Neural crest cell (in vitro differentiated cells): ENCODE results near the gene CORO7. TPM values are rescaled to one million over a fixed set of nuclear protein-coding genes. Genes with fewer than 3 reads are reported as not detected.
A peak's percentile ranks its signal among the peaks of the same experiment; 100 is the strongest.

ENCODE experiments used
- DNase-seq: peaks from one replicate; pipeline ENCODE4 v3.0.0; 2021; ENCODE audit warnings: low read depth, mixed read lengths, low spot score
- H3K27ac Mint-ChIP-seq: one replicate; pipeline ENCODE4 v1.8.0; 2021; ENCODE audit warnings: mild to moderate bottlenecking, mixed read lengths; ENCODE audit not compliant: unreplicated experiment
- H3K27me3 Mint-ChIP-seq: 2 replicates; pipeline ENCODE4 v1.8.0; 2021; ENCODE audit warnings: low read depth, mild to moderate bottlenecking, mixed read lengths
- H3K36me3 Mint-ChIP-seq: 2 replicates; pipeline ENCODE4 v1.8.0; 2021; ENCODE audit warnings: low read depth, mild to moderate bottlenecking, mixed read lengths
- H3K4me1 Mint-ChIP-seq: 2 replicates; pipeline ENCODE4 v1.8.0; 2021; ENCODE audit warnings: mixed read lengths
- H3K4me3 Mint-ChIP-seq: one replicate; pipeline ENCODE4 v1.8.0; 2021; ENCODE audit warnings: mild to moderate bottlenecking, mixed read lengths
- H3K9me3 Mint-ChIP-seq: 2 replicates; pipeline ENCODE4 v1.8.0; 2021; ENCODE audit warnings: mixed read lengths
- total RNA-seq: library from RNA; stranded (reverse); gene quantifications from 2 replicates; pipeline ENCODE4 v1.2.1, GENCODE V29; 2021
- TF ChIP-seq, protein P1 (sequence below): fragments of 200-600 bp; sonication (generic); conservative IDR thresholded peaks from 2 replicates; pipeline ENCODE4 v1.5.0; 2021; ENCODE audit warnings: antibody characterized with exemption, mild to moderate bottlenecking

The CORO7 gene
- total RNA-seq, 1 donor from 2014 or later = 43.2 TPM

DNA sequence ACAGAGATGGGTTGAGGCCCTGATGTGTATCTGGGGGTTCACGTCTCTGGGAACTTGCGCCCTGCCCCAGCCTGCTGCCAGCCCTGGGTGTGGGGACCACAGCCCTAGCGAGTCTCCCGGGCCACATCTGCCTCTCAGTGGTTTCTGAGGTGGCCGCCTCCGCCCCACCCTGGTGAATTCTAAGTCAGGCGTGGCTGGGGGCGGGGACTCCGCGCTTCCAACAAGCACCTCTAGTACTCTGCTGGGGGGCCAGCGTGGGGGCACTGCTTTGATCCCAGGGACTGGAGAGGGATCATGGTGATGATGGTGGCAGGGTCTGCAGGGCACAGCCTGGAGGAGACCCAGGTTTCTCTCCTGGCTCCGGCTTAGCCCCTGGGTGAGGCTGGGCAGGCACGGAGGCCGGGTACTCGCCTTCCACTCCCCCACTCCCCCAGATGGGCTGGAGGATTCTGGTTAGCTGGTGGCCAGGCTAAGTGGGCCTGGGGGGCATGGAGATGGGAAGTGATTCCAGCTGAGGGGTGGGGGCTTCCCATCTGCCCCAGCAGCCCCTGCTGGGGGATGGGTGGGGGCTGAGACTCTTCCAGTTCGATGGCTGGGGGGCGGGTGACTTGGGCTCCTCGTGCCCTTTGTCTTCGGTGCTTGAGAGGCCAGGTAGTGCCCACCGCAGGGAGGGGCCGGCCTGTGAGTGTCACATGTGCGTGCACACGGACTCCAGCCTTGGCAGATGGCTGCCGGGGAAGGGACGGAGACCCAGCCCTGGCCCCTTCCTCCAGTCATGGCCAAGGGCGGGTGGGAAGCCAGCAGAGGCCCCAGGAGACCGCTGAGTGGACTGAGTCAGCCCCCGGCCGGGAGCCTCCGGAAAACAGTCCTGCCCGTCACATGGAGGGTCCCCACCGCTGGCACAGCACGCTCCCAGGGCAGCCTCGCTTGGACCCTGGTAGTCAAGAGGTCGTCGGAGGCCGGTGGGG is 96.7 kb downstream of the CORO7 start:
- Mint-ChIP-seq H3K36me3 (no peaks in the 10 kb centered on the region), H3K9me3 (no peaks in the 10 kb centered on the region), H3K4me3 (peak overlapping the region; percentile 76), H3K27me3 (peaks cover 2% of the 10 kb centered on the region), H3K4me1 (peaks cover 21% of the 10 kb centered on the region), H3K27ac (no peak overlapping the region)
- TF ChIP-seq, protein P1, sequence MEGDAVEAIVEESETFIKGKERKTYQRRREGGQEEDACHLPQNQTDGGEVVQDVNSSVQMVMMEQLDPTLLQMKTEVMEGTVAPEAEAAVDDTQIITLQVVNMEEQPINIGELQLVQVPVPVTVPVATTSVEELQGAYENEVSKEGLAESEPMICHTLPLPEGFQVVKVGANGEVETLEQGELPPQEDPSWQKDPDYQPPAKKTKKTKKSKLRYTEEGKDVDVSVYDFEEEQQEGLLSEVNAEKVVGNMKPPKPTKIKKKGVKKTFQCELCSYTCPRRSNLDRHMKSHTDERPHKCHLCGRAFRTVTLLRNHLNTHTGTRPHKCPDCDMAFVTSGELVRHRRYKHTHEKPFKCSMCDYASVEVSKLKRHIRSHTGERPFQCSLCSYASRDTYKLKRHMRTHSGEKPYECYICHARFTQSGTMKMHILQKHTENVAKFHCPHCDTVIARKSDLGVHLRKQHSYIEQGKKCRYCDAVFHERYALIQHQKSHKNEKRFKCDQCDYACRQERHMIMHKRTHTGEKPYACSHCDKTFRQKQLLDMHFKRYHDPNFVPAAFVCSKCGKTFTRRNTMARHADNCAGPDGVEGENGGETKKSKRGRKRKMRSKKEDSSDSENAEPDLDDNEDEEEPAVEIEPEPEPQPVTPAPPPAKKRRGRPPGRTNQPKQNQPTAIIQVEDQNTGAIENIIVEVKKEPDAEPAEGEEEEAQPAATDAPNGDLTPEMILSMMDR = no peak
- DNase-seq = no peak

DNA sequence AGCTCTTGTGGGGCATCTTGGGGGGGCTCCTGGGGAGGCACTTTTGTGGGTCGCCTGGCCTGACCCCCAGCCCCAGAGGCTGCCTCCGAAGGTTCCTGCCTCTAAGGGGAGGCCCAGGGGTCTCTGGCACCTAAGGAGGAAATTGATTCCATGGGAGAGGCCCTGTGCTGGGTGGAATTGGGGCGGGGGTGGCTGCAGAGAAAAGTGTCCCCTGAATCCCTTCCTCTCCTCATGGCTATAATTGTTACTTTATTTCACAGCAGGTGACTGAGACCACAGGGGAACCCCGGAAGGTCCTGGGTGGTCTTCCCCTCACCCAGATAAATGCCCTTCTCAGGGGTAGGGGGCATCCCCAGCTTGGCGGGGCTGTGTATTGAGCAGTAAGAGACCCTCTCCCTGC is 97.4 kb downstream of the CORO7 start:
- Mint-ChIP-seq H3K27me3 (peaks cover 10% of the 10 kb centered on the region), H3K27ac (peak overlapping the region; percentile 62), H3K9me3 (no peaks in the 10 kb centered on the region), H3K4me3 (peak overlapping the region; percentile 76), H3K36me3 (no peaks in the 10 kb centered on the region), H3K4me1 (peaks cover 23% of the 10 kb centered on the region)
- no peak for DNase-seq
- TF ChIP-seq, protein P1 = no peak

DNA sequence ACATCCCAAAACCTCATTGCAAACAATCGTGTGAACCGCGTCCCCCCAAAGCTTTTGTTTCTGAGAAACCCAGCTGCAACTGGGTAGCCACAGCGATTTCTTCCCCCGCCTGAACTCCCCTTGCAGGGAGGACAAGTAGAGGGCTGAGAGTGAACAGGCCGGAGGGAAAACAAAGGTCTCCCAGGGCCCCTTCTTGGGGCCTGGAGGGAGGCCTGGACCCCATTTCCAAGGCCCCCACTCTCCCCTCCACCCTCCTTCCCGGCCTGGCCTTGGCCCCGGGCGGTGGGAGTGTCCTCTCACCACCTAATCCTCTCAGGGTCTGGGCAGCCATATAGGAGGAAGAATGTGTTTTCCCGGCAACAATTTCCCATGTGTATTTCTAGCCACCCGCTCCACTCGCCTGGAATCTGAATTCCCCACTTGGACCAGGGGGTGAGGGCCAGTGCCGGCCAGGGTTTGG is 97.9 kb downstream of the CORO7 start:
- no peaks in the 10 kb centered on the region for H3K36me3 Mint-ChIP-seq
- H3K27me3 Mint-ChIP-seq = peaks cover 11% of the 10 kb centered on the region
- TF ChIP-seq, protein P1 = no peak
- H3K9me3 Mint-ChIP-seq = no peaks in the 10 kb centered on the region
- peak overlapping the region; percentile 78 for H3K4me3 Mint-ChIP-seq
- H3K4me1 Mint-ChIP-seq = peaks cover 23% of the 10 kb centered on the region
- H3K27ac Mint-ChIP-seq = peak overlapping the region; percentile 62
- DNase-seq = no peak

DNA sequence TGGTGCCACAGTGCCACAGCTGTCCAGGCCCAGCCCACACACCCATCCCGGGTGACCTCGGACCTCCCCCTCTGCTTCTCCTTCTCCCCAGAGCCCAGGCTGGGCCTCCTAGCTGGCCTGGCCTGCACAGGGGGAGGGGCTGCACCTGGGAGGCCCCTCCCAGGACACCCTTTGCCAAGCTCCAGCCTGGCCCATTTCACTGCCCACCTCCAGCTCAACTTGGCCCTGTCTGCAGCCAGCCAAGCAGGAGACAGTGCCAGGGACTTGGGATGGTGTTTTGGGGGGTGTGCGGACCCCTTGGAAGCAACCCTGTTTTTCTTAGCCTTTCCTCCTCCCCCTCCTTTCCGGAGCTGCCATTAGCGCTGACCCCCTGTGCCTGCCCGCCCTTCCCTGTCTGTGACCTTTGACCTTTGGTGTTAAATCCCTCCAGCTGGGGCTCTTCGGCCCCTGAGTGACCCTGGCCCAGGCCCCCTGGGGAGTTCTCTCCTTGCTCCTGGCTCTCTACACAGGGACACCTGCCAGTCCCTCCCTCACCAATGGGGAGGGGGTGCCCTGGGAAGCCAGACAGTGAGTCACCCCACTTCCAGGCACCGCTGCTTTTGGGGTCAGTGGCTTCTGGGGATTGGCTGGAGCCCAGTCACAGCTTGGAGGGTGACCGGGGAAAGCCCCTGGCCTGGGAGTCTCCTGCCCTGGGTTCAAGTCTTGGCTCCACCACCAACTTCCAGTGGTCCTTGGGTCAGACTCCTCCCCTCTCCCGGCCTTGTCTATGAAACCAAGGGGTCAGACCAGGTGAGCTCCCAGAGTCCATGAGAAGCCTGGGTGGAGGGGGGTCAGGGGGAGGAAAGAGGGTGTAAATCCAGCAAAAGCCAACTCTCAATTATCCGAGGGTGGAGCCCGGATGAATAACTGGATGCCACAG is 98.6 kb downstream of the CORO7 start:
- peaks cover 11% of the 10 kb centered on the region for H3K27me3 Mint-ChIP-seq
- DNase-seq = no peak
- peaks cover 23% of the 10 kb centered on the region for H3K4me1 Mint-ChIP-seq
- no peaks in the 10 kb centered on the region for H3K9me3 Mint-ChIP-seq
- H3K27ac Mint-ChIP-seq = peak overlapping the region; percentile 86
- TF ChIP-seq, protein P1 = no peak
- H3K36me3 Mint-ChIP-seq = no peaks in the 10 kb centered on the region
- peak overlapping the region; percentile 78 for H3K4me3 Mint-ChIP-seq

DNA sequence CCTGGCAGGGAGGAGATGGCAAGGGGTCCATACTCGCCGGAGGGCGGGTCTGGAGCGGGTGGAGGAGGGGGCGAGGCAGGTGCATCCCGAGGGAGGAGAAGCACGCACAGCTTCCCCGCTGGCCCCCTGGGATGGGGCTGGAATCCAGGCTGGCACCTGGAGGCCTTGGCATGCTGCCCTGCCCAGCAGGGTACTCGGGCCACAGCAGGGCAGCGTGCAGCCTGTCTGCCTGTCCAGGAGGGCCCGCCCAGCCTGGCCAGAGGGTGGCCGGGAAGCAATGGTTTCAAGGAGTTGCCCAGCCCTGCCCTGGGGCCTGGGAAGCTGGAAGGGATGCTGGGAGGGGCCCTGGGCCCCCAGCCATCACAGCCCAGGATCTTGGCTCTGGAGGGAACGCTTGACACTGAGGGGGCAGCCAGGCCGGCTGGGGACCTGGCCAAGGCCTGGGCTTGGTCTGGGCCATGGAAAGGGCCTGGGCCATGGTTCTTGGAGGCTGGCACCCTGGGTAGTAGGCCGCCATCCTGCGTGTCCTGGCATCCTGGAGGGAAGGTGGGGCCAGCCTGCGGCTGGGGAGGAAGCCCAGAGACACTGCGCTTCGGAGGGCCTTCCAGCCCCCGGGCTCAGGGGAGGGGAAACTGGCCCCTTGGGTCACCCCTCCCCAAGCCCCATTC is 99.4 kb downstream of the CORO7 start:
- Mint-ChIP-seq H3K27me3 (peaks cover 11% of the 10 kb centered on the region), H3K4me3 (peak overlapping the region; percentile 76), H3K36me3 (no peaks in the 10 kb centered on the region), H3K27ac (no peak overlapping the region), H3K9me3 (no peaks in the 10 kb centered on the region), H3K4me1 (peaks cover 23% of the 10 kb centered on the region)
- DNase-seq = no peak
- TF ChIP-seq, protein P1 = no peak
